HUES6 (cell line): ENCODE measurements around the gene ERP44.

Experiments used
- H3K27ac ChIP-seq: 2 replicates; pipeline ENCODE4 v1.7.0; 2013; ENCODE audit warnings: low read depth, mild to moderate bottlenecking, low read length, inconsistent platforms
- H3K27me3 ChIP-seq: 2 replicates; pipeline ENCODE4 v1.6.1; 2013; ENCODE audit warnings: low read length; ENCODE audit not compliant: control insufficient read depth, insufficient read depth
- H3K36me3 ChIP-seq: 2 replicates; pipeline ENCODE4 v1.6.1; 2013; ENCODE audit warnings: low read length; ENCODE audit not compliant: control insufficient read depth, insufficient read depth
- H3K4me1 ChIP-seq: 2 replicates; pipeline ENCODE4 v1.6.1; 2013; ENCODE audit warnings: low read length; ENCODE audit not compliant: control insufficient read depth, insufficient read depth
- H3K4me3 ChIP-seq: 2 replicates; pipeline ENCODE4 v1.5.1; 2013; ENCODE audit warnings: low read depth, low read length
- H3K9ac ChIP-seq: one replicate; pipeline ENCODE4 v1.6.1; 2013; ENCODE audit warnings: mild to moderate bottlenecking, low read length
- H3K9me3 ChIP-seq: 2 replicates; pipeline ENCODE4 v1.6.1; 2013; ENCODE audit warnings: low read depth, low read length; ENCODE audit not compliant: control insufficient read depth, insufficient read depth

ERP44 gene

DNA sequence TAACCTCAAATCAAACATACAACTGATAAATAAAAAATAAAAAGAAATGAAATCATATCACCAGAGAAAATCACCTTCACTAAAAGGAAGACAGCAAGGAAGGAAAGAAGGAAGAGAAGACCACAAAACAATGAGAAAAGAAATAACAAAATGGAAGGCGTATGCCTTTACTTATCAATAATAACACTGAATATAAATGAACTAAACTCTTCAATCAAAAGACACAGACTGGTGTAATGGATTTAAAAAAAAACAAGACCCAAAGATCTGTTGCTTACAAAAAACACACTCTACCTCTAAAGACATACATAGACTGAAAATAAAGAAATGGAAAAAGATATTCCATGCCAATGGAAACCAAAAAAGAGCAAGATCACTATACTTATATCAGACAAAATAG, 60.3 kb downstream of the ERP44 start:
- H3K36me3 ChIP-seq: peaks cover 5% of the 10 kb centered on the region; the same call in 1 of the 2 replicates
- no peak overlapping the region for H3K27ac ChIP-seq
- H3K9me3 ChIP-seq: 0 out of 2 replicates have a peak, but pooled peaks cover 9% of the 10 kb centered on the region
- H3K9ac ChIP-seq: no peak overlapping the region
- H3K4me1 ChIP-seq: no peaks in the 10 kb centered on the region
- no peaks in the 10 kb centered on the region for H3K27me3 ChIP-seq
- H3K4me3 ChIP-seq: no peak overlapping the region

DNA sequence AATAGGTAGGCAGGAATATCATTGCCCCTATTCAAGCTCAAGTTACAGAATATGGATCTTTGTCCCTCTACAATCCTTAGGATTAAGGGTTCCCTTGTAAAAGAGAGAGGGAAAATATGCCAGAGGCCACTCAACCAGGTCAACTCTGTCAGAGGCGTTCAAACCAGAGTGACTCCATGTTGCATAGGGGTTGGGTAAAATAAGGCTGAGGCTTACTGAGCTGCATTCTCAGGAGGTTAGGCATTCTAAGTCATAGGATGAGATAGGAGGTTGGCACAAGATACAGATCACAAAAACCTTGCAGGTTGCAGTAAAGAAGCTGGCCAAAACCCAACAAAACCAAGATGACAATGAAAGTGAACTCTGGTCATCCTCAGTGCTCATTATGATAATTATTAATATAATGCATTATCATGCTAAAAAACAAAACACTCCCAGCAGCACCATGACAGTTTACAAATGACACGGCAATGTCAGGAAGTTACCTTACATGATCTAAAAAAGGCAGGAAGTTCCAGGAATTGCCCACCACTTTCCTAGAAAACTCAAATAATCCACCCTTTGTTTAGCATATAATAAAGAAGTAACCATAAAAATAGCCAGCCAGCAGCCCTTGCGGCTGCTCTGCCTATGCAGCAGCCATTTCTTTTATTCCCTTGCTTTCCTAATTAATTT, 64.8 kb downstream of the ERP44 start:
- no peak overlapping the region for H3K27ac ChIP-seq
- H3K9me3 ChIP-seq: peaks cover 18% of the 10 kb centered on the region
- H3K36me3 ChIP-seq: peaks cover 5% of the 10 kb centered on the region; the same call in 1 of the 2 replicates
- H3K27me3 ChIP-seq: no peaks in the 10 kb centered on the region
- no peak overlapping the region for H3K9ac ChIP-seq
- H3K4me1 ChIP-seq: no peaks in the 10 kb centered on the region
- no peak overlapping the region for H3K4me3 ChIP-seq

DNA sequence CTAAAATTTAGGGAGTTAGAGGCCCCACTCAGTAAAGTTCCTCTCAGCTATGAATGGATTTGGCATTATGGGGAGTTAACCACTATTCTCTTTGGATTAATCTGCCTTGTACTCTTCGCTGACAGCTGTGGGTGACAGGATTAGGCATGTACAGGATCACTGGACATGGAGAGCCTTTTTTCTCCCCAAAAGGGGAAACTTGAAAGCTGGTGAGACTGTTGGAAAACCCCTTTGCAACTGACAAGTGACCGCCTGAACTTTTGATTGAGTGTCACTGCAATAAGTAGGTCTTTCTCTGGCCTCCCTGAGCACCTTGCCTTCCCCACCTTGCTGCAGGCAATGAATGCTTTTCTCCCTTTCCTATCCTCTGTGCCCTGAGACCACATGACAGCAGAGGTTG, 68.3 kb downstream of the ERP44 start:
- Histone ChIP-seq H3K27me3 (no peaks in the 10 kb centered on the region), H3K4me1 (no peaks in the 10 kb centered on the region), H3K9ac (no peak overlapping the region), H3K36me3 (peaks cover 5% of the 10 kb centered on the region; the same call in 1 of the 2 replicates), H3K9me3 (peaks cover 14% of the 10 kb centered on the region), H3K4me3 (no peak overlapping the region), H3K27ac (no peak overlapping the region)

DNA sequence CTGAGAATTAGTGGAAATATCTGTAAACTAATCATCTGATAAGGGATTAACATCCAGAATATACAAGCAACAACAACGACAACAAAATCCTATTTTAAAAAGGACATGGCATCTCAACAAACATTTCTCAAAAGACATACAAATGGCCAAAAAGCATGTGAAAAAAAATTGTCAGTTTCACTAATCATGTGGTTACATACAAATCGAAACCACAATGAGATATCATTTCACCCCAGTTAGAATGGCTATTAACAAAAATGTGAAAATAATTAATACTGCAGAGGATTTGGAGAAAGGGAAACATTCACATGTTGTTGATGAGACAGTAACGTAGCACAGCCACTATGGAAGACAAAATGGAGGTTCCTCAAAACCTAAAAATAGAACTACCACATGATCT, 69.5 kb downstream of the ERP44 start:
- Histone ChIP-seq H3K27me3 (no peaks in the 10 kb centered on the region), H3K36me3 (peaks cover 5% of the 10 kb centered on the region; the same call in 1 of the 2 replicates), H3K4me1 (no peaks in the 10 kb centered on the region), H3K9me3 (peaks cover 14% of the 10 kb centered on the region), H3K9ac (no peak overlapping the region), H3K27ac (no peak overlapping the region), H3K4me3 (no peak overlapping the region)

DNA sequence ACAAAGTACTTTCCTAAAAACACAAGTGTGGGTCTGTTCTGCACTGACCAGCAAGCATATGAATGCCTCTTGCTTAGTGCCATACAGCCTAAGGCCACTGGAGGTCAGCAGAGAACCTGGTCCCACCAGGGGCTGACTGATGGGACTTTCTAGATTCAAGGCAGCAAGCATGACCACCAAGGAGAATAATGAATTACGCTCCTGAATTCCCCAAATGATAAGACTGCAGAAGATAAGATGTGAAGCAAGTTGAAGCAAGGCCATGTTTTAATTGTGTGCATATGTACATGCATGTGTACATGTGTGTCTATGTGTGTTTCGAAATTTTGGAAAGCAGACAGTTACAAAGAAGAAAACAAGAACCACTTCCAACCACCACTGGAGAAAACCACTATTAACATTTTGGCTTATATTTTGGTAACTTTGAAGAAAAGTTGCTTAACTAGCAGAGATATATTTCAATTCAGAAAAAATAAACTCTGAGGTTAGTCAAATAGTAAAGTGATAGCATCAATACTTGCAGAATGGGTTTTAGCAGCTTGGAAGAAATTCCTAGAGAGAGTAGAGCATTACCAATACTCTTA, 70.5 kb downstream of the ERP44 start:
- Histone ChIP-seq H3K9ac (no peak overlapping the region), H3K9me3 (peaks cover 8% of the 10 kb centered on the region), H3K4me1 (no peaks in the 10 kb centered on the region), H3K27ac (no peak overlapping the region), H3K27me3 (no peaks in the 10 kb centered on the region), H3K4me3 (no peak overlapping the region), H3K36me3 (no peaks in the 10 kb centered on the region)

DNA sequence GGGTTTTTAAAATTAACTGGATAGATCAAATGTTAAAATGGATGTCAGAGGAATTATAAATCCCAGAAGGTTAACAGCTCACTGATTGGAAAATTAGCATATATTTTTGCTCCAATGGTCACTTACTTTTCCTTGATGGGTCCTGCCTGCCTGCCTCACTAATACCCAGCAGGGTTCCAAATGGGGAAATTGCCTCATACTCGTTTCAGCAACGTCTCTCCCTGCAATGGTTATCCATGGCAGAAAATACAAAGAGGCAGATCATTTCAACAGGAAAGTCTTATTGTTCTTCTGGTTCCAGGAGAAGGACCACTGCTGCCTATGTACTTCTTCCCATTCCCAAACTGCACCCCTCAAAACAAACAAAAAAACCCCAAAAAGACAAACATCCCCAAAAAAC, 71.3 kb downstream of the ERP44 start:
- H3K4me1 ChIP-seq: no peaks in the 10 kb centered on the region
- H3K4me3 ChIP-seq: no peak overlapping the region
- H3K36me3 ChIP-seq: no peaks in the 10 kb centered on the region
- H3K27ac ChIP-seq: no peak overlapping the region
- H3K9ac ChIP-seq: no peak overlapping the region
- H3K27me3 ChIP-seq: no peaks in the 10 kb centered on the region
- peaks cover under 1% of the 10 kb centered on the region; the same call in 1 of the 2 replicates for H3K9me3 ChIP-seq

DNA sequence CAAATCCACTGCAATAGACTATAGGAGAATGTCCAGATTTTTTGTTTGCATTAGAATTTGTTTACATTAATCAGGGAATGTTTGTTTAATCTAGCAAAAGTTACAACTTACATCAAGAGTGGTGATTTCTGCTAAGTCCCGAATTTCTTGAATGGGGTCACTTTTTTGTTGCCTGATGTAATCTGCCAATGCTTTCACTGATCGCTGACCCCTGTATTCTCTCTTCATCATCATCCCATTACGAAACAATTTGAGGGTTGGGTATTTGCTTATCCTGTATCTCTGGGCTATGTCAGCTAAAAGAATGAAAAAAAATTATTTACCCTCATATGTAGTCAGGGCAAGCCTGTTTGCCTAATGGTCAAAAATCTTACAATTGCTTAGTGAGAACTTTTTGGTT, 76.9 kb downstream of the ERP44 start:
- Histone ChIP-seq H3K27me3 (no peaks in the 10 kb centered on the region), H3K9ac (no peak overlapping the region), H3K27ac (no peak overlapping the region), H3K4me1 (no peaks in the 10 kb centered on the region), H3K9me3 (no peaks in the 10 kb centered on the region), H3K4me3 (no peak overlapping the region), H3K36me3 (0 out of 2 replicates have a peak, but pooled peaks cover 2% of the 10 kb centered on the region)

DNA sequence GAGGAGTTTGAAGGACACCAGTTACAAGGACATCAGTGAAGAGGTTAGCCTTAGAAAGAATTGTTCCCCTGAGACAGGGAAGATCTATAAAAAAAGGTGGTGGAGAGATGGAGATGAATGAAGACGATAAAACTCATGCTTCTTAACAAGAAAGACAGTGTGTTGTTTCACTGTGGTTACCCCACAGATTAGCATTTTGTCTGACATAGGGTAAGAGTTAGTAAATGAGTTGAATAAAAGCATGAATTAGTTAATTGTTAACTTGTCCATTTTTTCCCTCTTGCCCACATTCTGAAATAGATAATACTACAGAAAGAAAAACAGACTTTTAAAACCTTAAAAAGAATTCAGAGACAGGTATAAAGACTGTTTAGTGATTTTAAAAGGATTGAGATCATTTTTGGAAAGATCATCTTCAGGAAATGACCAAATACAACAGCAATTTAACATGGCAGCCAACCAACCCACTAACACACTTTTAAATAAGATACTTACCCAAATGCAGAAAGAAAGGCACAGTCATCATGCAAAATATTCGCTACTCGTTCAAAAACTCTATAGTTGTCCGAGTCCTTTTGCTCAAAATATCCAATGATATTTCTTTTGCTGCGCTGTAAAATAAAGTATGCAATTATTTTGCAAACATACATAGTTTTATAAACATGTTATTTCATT, 78.5 kb downstream of the ERP44 start:
- H3K27ac ChIP-seq: no peak overlapping the region
- H3K9me3 ChIP-seq: no peaks in the 10 kb centered on the region
- no peaks in the 10 kb centered on the region for H3K4me1 ChIP-seq
- H3K27me3 ChIP-seq: no peaks in the 10 kb centered on the region
- H3K4me3 ChIP-seq: no peak overlapping the region
- no peak overlapping the region for H3K9ac ChIP-seq
- 0 out of 2 replicates have a peak, but pooled peaks cover 5% of the 10 kb centered on the region for H3K36me3 ChIP-seq

DNA sequence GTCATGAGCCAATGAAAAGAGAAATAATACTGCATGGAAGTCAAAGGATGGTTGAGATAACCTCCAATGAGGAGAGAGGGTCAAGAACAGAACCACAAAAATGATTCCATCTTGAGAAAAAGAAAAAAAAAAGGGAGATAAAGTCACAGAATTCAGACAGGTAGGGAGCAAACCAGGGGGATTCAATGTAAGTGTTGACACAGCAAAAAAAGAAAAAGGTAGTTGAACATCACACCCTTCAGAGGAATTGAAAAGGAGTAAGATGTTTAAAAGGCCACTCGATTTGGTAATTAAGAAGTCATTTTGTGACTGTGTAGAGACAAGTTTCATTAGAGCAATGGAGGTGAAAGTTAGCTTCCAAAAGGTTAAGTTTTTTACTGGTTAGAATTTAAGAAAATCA, 79.3 kb downstream of the ERP44 start:
- no peaks in the 10 kb centered on the region for H3K27me3 ChIP-seq
- no peak overlapping the region for H3K9ac ChIP-seq
- no peak overlapping the region for H3K27ac ChIP-seq
- H3K36me3 ChIP-seq: peaks cover 5% of the 10 kb centered on the region; the same call in 1 of the 2 replicates
- no peaks in the 10 kb centered on the region for H3K9me3 ChIP-seq
- no peaks in the 10 kb centered on the region for H3K4me1 ChIP-seq
- no peak overlapping the region for H3K4me3 ChIP-seq

DNA sequence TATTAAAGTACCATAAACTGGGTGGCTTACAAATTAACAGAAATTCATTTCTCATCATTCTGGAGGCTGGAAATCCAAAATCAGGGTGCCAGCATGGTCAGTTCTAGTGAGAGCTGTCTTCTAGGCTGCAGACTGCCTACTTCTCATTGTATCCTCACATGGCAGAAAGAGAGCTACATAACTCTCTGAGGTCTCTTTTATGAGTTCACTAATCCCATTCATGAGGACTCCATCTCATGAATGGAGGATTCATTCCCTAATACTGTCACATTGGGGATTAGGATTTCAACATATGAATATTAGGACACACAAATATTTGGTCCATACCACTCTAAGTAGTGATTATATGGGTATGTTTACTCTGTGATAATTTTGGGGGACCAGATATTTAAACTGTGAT, 84.0 kb downstream of the ERP44 start:
- Histone ChIP-seq H3K27me3 (no peaks in the 10 kb centered on the region), H3K36me3 (peaks cover 5% of the 10 kb centered on the region; the same call in 1 of the 2 replicates), H3K9me3 (no peaks in the 10 kb centered on the region)

DNA sequence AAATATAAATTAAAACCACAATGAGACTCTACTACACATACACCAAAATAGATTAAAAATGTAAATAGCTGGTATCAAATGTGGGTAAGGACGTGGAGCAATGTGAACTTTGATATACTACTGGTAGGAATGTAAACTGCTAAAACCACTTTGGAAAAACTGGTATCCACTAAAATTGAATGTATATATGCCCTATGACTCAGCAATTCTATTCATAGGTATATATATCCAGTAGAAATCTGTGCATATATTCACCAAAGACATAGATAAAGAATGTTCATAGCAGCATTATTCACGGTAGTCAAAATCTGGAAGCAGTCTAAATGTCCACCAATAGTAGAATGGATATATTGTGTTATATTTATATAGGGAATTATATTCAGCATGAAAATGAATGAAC, 85.2 kb downstream of the ERP44 start:
- no peaks in the 10 kb centered on the region for H3K27me3 ChIP-seq
- H3K9ac ChIP-seq: no peak overlapping the region
- H3K36me3 ChIP-seq: peaks cover 5% of the 10 kb centered on the region; the same call in 1 of the 2 replicates
- H3K27ac ChIP-seq: no peak overlapping the region
- H3K9me3 ChIP-seq: no peaks in the 10 kb centered on the region
- H3K4me3 ChIP-seq: no peak overlapping the region
- no peaks in the 10 kb centered on the region for H3K4me1 ChIP-seq

More for the DNA sequence above, 84.0 kb downstream of the ERP44 start:
- no peak overlapping the region for H3K27ac ChIP-seq
- H3K4me1 ChIP-seq: no peaks in the 10 kb centered on the region
- H3K4me3 ChIP-seq: no peak overlapping the region
- H3K9ac ChIP-seq: no peak overlapping the region
